ENCODE data around the gene ZNF398. TPM values are rescaled to one million over a fixed set of nuclear protein-coding genes. Genes with fewer than 3 reads are reported as not detected.
A peak's percentile ranks its signal among the peaks of the same experiment; 100 is the strongest.

Gene ZNF398, protein sequence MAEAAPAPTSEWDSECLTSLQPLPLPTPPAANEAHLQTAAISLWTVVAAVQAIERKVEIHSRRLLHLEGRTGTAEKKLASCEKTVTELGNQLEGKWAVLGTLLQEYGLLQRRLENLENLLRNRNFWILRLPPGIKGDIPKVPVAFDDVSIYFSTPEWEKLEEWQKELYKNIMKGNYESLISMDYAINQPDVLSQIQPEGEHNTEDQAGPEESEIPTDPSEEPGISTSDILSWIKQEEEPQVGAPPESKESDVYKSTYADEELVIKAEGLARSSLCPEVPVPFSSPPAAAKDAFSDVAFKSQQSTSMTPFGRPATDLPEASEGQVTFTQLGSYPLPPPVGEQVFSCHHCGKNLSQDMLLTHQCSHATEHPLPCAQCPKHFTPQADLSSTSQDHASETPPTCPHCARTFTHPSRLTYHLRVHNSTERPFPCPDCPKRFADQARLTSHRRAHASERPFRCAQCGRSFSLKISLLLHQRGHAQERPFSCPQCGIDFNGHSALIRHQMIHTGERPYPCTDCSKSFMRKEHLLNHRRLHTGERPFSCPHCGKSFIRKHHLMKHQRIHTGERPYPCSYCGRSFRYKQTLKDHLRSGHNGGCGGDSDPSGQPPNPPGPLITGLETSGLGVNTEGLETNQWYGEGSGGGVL
- total RNA-seq: 10 to 100 TPM; 11.5 to 23.5 (median 17.1) TPM

DNA sequence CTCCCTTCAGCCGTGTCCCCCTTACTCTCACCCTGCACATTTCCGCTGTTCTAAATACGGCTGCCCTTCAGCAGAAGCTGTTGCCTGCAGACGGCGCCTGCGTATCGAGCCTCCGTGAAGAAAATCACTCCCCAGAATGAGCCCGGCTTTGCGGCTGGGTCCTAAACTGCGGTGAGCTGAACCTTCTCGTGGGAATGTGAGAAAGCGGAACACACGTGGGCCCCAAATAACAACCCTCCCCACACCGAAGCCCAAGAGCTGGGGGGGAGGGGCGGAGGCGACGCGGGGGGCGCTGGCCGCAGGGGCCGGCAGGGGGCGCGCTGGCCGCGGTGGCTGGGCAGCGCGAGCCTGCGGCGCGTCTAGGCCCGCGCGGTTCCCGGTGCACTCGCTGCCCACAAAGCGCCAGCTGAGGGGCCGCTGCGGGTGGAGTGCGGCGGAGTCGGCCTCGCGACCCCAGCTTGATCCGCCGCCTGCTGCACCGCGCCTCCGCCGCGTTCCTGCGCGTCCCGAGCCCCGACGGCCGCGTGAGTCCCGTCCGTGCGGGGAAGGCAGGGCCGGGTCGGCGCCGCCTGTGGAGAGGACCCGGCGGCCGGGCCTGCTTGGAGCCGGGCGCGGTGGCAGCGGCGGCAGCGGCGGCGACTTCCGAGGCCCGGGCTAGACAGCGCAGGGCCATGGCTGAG, at the start of gene ZNF398:
ZNF398 (plus strand) TSS at position 382 of the 680 bp plus-strand sequence; CDS start at position 672, 290 bp downstream.
- TF ChIP-seq, protein P1, sequence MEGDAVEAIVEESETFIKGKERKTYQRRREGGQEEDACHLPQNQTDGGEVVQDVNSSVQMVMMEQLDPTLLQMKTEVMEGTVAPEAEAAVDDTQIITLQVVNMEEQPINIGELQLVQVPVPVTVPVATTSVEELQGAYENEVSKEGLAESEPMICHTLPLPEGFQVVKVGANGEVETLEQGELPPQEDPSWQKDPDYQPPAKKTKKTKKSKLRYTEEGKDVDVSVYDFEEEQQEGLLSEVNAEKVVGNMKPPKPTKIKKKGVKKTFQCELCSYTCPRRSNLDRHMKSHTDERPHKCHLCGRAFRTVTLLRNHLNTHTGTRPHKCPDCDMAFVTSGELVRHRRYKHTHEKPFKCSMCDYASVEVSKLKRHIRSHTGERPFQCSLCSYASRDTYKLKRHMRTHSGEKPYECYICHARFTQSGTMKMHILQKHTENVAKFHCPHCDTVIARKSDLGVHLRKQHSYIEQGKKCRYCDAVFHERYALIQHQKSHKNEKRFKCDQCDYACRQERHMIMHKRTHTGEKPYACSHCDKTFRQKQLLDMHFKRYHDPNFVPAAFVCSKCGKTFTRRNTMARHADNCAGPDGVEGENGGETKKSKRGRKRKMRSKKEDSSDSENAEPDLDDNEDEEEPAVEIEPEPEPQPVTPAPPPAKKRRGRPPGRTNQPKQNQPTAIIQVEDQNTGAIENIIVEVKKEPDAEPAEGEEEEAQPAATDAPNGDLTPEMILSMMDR (IDR thresholded peaks at IDR 0.05): peak in 2 of 3 donors; percentile 15 to 38
- ATAC-seq (ENCODE audit: low FRiP score) (peak; percentile 94), DNase-seq (ENCODE audit: low spot score) (peak; percentile 42)

DNA sequence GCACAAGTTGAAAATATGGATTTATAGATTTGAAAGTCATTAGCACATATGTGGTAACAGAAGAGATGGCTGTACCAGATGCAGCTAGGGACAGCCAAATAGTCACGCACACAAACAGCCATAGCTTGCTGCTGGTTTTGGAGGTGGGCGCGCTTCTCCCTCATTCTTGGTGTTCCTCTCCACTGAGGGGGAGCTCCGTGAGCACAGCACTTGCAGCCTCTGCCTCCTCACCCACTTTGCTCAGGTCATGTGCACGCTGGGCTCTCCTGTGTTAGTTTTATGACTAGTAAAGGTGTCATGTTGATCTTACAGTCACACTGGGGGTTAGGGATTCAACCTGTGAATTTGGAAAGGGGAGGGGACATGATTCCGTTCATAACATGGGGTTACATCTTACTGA, 48.2 kb upstream of the ZNF398 start:
- DNase-seq (ENCODE audit: low spot score): no peak
- TF ChIP-seq, protein P1 (IDR thresholded peaks at IDR 0.05): no peak
- ATAC-seq (ENCODE audit: low FRiP score): no peak

DNA sequence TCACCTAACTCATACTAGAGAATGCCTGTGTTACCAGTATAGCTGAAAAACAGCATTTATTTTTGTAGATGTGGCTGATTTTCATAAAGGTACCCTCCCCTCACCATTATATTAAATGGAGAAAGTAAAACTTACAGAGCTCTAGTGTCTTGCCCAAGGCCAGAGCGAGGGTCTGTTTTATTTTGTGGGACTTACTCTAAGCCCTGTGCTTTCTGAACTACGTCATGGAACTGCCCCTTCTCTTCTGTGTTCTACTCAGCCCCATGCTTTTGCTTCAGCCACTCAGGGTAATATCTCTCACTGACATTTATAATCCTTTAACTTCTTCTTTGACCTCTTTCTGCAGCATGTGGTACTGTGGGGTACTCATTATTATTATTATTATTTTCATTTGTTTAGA, 46.4 kb upstream of the ZNF398 start:
- ATAC-seq (ENCODE audit: low FRiP score): no peak
- TF ChIP-seq, protein P1 (IDR thresholded peaks at IDR 0.05): no peak

DNA sequence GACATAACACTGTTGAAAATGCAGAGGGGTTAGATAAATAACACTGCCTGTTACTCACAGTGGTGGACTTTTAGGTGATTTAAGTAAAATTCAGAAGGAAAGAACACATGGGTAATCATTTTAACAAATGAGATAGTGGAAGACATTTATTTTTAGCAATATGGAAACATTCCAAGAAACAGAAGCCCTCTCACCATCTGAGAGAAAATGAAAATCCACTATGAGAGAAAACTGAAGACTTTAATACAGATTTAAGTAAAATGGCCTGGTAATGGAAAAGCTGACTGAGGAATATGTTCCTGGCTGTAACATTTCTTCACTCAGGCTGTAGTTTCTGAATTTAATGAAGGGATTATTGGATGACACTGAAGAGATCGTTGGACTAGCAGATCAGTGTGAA, 44.6 kb upstream of the ZNF398 start:
- TF ChIP-seq, protein P1 (IDR thresholded peaks at IDR 0.05): no peak
- no peak for ATAC-seq (ENCODE audit: low FRiP score)
- DNase-seq (ENCODE audit: low spot score): no peak

More for the DNA sequence above, 46.4 kb upstream of the ZNF398 start:
- no peak for DNase-seq (ENCODE audit: low spot score)

DNA sequence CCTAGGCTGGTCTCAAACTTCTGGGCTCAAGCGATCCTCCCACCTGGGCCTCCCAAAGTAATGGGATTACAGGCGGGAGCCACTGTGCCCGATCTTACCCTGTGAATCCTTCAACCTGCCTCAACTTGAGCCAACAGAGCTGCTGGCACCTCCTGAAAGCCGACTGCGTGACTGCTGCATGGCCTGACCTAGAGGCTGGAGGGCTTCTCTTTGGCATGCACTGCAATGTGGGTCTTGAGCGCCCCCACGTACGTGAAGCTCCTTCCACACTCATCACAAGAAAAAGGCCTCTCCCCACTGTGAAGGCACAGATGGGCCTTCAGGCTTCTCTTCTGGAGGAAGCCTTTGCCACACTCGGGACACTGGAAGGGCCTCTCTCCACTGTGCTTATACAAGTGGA, 43.8 kb upstream of the ZNF398 start:
- TF ChIP-seq, protein P1 (IDR thresholded peaks at IDR 0.05): no peak
- DNase-seq (ENCODE audit: low spot score): no peak
- no peak for ATAC-seq (ENCODE audit: low FRiP score)

DNA sequence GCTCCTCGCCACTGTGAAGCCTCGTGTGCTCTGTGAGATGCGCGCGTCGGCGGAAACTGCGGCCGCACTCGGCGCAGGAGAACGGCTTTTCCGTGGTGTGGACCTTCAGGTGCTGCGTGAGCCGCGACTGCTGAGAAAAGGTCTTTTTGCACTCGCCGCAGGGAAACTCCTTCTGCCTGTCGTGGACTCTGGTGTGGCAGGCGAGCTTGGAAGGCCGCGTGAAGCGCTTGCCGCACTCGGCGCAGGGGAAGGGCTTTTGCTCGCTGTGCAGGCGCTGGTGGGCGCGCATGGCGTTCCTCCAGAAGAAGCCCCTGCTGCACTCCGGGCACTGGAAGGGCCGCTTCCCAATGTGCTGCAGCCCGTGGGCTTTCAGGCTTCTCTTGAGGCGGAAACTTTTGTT, 43.0 kb upstream of the ZNF398 start:
- TF ChIP-seq, protein P1 (IDR thresholded peaks at IDR 0.05): no peak
- ATAC-seq (ENCODE audit: low FRiP score): no peak
- DNase-seq (ENCODE audit: low spot score): no peak

Measured in omental fat pad (tissue), 4 donors.